PC-3 (cell line): ENCODE results near the gene PITX1.

Experiments used
- EZH2 ChIP-seq: fragments of 300-600 bp; sonication (generic); IDR thresholded peaks from one replicate; pipeline ENCODE4 v1.6.1; 2017; ENCODE audit warnings: antibody characterized with exemption, mild to moderate bottlenecking, low read length; ENCODE audit not compliant: unreplicated experiment
- TF ChIP-seq, protein P1 (sequence below): fragments of 300-600 bp; sonication (generic); conservative IDR thresholded peaks from 2 replicates; pipeline ENCODE4 v1.5.1; 2017; ENCODE audit warnings: antibody characterized with exemption, low read depth, mild to moderate bottlenecking, low read length

- TF ChIP-seq, protein P1, sequence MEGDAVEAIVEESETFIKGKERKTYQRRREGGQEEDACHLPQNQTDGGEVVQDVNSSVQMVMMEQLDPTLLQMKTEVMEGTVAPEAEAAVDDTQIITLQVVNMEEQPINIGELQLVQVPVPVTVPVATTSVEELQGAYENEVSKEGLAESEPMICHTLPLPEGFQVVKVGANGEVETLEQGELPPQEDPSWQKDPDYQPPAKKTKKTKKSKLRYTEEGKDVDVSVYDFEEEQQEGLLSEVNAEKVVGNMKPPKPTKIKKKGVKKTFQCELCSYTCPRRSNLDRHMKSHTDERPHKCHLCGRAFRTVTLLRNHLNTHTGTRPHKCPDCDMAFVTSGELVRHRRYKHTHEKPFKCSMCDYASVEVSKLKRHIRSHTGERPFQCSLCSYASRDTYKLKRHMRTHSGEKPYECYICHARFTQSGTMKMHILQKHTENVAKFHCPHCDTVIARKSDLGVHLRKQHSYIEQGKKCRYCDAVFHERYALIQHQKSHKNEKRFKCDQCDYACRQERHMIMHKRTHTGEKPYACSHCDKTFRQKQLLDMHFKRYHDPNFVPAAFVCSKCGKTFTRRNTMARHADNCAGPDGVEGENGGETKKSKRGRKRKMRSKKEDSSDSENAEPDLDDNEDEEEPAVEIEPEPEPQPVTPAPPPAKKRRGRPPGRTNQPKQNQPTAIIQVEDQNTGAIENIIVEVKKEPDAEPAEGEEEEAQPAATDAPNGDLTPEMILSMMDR: no peak
- TF ChIP-seq EZH2: no peak
Measured at GRCh38 chr5:135042595-135042994, 8.6 kb upstream of the PITX1 start.
